Lower lobe of right lung (tissue), 2 donors: Measurements from ENCODE around the gene ANTKMT. TPM values are rescaled to one million over a fixed set of nuclear protein-coding genes. Genes with fewer than 3 reads are reported as not detected.

Experiments used
- ATAC-seq, 2 donors: fragments of 200-7000 bp; cut with Tn5 transposase; one replicate each; pipeline ENCODE4 v1.9.1; 2020 to 2022; ENCODE audit warnings: mild to moderate bottlenecking in 2 of 2, moderate library complexity in 2 of 2
- DNase-seq: peaks from one replicate; pipeline ENCODE4 v3.0.0-alpha.2; 2020
- H3K27ac ChIP-seq: fragments of 200-600 bp; one replicate; pipeline ENCODE4 v1.8.0; 2022
- H3K27me3 ChIP-seq: fragments of 200-600 bp; one replicate; pipeline ENCODE4 v1.8.0; 2022; ENCODE audit warnings: low read depth
- H3K36me3 ChIP-seq: fragments of 200-600 bp; one replicate; pipeline ENCODE4 v1.8.0; 2022; ENCODE audit warnings: mild to moderate bottlenecking
- H3K4me1 ChIP-seq: fragments of 200-600 bp; one replicate; pipeline ENCODE4 v1.8.0; 2022
- H3K4me3 ChIP-seq: fragments of 200-600 bp; one replicate; pipeline ENCODE4 v1.8.0; 2022; ENCODE audit warnings: mild to moderate bottlenecking
- H3K9me3 ChIP-seq: fragments of 200-600 bp; one replicate; pipeline ENCODE4 v1.8.0; 2022
- intact Hi-C: fragments of 100-400 bp; cut with DNase I; formaldehyde crosslinking; loops from one replicate; pipeline ENCODE4 v1.11.0; 2022
- total RNA-seq: library from RNA; stranded (reverse); fragmentation: NEBNext Ultra II Directional; extraction: Animal tissue kit (Norgen Biotek cat#: 25700); gene quantifications from one replicate; pipeline ENCODE4 v1.2.1, GENCODE V29; 2021
- TF ChIP-seq, protein P1 (sequence below): fragments of 200-600 bp; IDR thresholded peaks from one replicate; pipeline ENCODE4 v1.8.0; 2022; ENCODE audit warnings: antibody characterized with exemption, mild to moderate bottlenecking
- donor health status: DM: no; HTN: yes; CAD: no; lungs with severe emphysema.

Gene ANTKMT
- total RNA-seq, 1 donor from 2014 or later: 36.5 TPM

GRCh38 chr16:673399-673991, 47.5 kb upstream of the ANTKMT start:
- DNase-seq (no peak), ATAC-seq (no peak)
- TF ChIP-seq, protein P1, sequence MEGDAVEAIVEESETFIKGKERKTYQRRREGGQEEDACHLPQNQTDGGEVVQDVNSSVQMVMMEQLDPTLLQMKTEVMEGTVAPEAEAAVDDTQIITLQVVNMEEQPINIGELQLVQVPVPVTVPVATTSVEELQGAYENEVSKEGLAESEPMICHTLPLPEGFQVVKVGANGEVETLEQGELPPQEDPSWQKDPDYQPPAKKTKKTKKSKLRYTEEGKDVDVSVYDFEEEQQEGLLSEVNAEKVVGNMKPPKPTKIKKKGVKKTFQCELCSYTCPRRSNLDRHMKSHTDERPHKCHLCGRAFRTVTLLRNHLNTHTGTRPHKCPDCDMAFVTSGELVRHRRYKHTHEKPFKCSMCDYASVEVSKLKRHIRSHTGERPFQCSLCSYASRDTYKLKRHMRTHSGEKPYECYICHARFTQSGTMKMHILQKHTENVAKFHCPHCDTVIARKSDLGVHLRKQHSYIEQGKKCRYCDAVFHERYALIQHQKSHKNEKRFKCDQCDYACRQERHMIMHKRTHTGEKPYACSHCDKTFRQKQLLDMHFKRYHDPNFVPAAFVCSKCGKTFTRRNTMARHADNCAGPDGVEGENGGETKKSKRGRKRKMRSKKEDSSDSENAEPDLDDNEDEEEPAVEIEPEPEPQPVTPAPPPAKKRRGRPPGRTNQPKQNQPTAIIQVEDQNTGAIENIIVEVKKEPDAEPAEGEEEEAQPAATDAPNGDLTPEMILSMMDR: no peak
- Histone ChIP-seq H3K27me3 (peaks cover 11% of the 10 kb centered on the region), H3K36me3 (peaks cover 49% of the 10 kb centered on the region), H3K9me3 (no peaks in the 10 kb centered on the region), H3K4me3 (no peak overlapping the region), H3K27ac (no peak overlapping the region), H3K4me1 (peaks cover 21% of the 10 kb centered on the region)
- intact Hi-C loops: no loop called here

GRCh38 chr16:674214-674881, 46.6 kb upstream of the ANTKMT start:
- TF ChIP-seq, protein P1: no peak
- Histone ChIP-seq H3K36me3 (peaks cover 47% of the 10 kb centered on the region), H3K27ac (no peak overlapping the region), H3K4me1 (peaks cover 20% of the 10 kb centered on the region), H3K4me3 (no peak overlapping the region), H3K9me3 (no peaks in the 10 kb centered on the region), H3K27me3 (peaks cover 11% of the 10 kb centered on the region)
- DNase-seq: no peak
- no peak for ATAC-seq
- intact Hi-C loops: no loop called here

GRCh38 chr16:674968-675883, 45.7 kb upstream of the ANTKMT start, which contains the start of gene RHBDL1:
Gene RHBDL1, plus strand, starts transcription at chr16:675671. Its CDS starts 120 bp downstream, at chr16:675791.
- Histone ChIP-seq H3K27me3 (peaks cover 11% of the 10 kb centered on the region), H3K9me3 (no peaks in the 10 kb centered on the region), H3K4me1 (peaks cover 19% of the 10 kb centered on the region), H3K27ac (no peak within 1 kb of the TSS), H3K4me3 (peak within 1 kb of the TSS; percentile 41), H3K36me3 (peaks cover 39% of the 10 kb centered on the region)
- intact Hi-C loops: no loop called here
- ATAC-seq (no peak), DNase-seq (peak; percentile 68)
- TF ChIP-seq, protein P1: no peak

GRCh38 chr16:675884-676564, 44.9 kb upstream of the ANTKMT start:
- Histone ChIP-seq H3K27ac (no peak overlapping the region), H3K9me3 (no peaks in the 10 kb centered on the region), H3K4me1 (peaks cover 23% of the 10 kb centered on the region), H3K4me3 (peak overlapping the region; percentile 41), H3K36me3 (peaks cover 31% of the 10 kb centered on the region), H3K27me3 (peaks cover 11% of the 10 kb centered on the region)
- intact Hi-C loops: no loop called here
- TF ChIP-seq, protein P1: no peak
- DNase-seq (no peak), ATAC-seq (no peak)

- ATAC-seq (no peak), DNase-seq (no peak)
- Histone ChIP-seq H3K27ac (no peak overlapping the region), H3K36me3 (peaks cover 29% of the 10 kb centered on the region), H3K9me3 (no peaks in the 10 kb centered on the region), H3K4me3 (no peak overlapping the region), H3K27me3 (peaks cover 11% of the 10 kb centered on the region), H3K4me1 (peaks cover 28% of the 10 kb centered on the region)
- TF ChIP-seq, protein P1: no peak
- intact Hi-C loops: no loop called here
These were observed 44.4 kb upstream of the ANTKMT start for GRCh38 chr16:676565-676902.
